CD8-positive, alpha-beta memory T cell (primary cell): ENCODE results near the gene AKAP7. TPM values are rescaled to one million over a fixed set of nuclear protein-coding genes. Genes with fewer than 3 reads are reported as not detected.

Experiments
- CTCF ChIA-PET: fragments of 350-600 bp; sonication (Branson Sonifier 250); formaldehyde crosslinking; loops from one replicate; lab custom pipeline; 2021; ENCODE audit warnings: antibody characterized with exemption; lab: Charles Lee
- POLR2A ChIA-PET: fragments of 350-600 bp; sonication (Branson Sonifier 250); formaldehyde crosslinking; loops from one replicate; lab custom pipeline; 2021; ENCODE audit warnings: antibody characterized with exemption; lab: Charles Lee
- DNase-seq, 5 donors: peaks; one replicate each; pipeline versions ENCODE4 v3.0.0 to v3.0.0-alpha.2; 2020 to 2022; ENCODE audit warnings: mixed read lengths in 1 of 5
- H3K27ac ChIP-seq: one replicate; pipeline ENCODE4 v1.7.0; 2013; ENCODE audit warnings: low read depth, mild to moderate bottlenecking, low read length, moderate library complexity
- H3K27me3 ChIP-seq: 2 replicates; pipeline ENCODE4 v1.7.0; 2013; ENCODE audit warnings: low read length, mild to moderate bottlenecking; ENCODE audit not compliant: insufficient read depth, poor library complexity, severe bottlenecking
- H3K36me3 ChIP-seq: 2 replicates; pipeline ENCODE4 v1.7.0; 2013; ENCODE audit warnings: mild to moderate bottlenecking, low read length, moderate library complexity; ENCODE audit not compliant: insufficient read depth
- H3K4me1 ChIP-seq: 2 replicates; pipeline ENCODE4 v1.7.0; 2013; ENCODE audit warnings: mild to moderate bottlenecking, low read length, moderate library complexity; ENCODE audit not compliant: insufficient read depth
- H3K4me3 ChIP-seq: 2 replicates; pipeline ENCODE4 v1.7.0; 2013; ENCODE audit warnings: mild to moderate bottlenecking, low read length
- H3K9me3 ChIP-seq: 2 replicates; pipeline ENCODE4 v1.7.0; 2013; ENCODE audit warnings: mild to moderate bottlenecking, low read length
- H3K27ac Mint-ChIP-seq, 8 donors: one replicate each; pipeline ENCODE4 v1.8.0; 2020 to 2021; ENCODE audit warnings: mixed read lengths in 8 of 8, mild to moderate bottlenecking in 6 of 8, inconsistent platforms in 3 of 8, moderate library complexity in 3 of 8
- H3K27me3 Mint-ChIP-seq, 2 donors: one replicate each; pipeline ENCODE4 v1.8.0; 2020 to 2021; ENCODE audit warnings: mixed read lengths in 2 of 2, mild to moderate bottlenecking in 1 of 2, moderate library complexity in 1 of 2
- H3K36me3 Mint-ChIP-seq, 3 donors: one replicate each; pipeline ENCODE4 v1.8.0; 2020 to 2021; ENCODE audit warnings: mixed read lengths in 3 of 3, inconsistent platforms in 1 of 3, mild to moderate bottlenecking in 1 of 3
- H3K4me1 Mint-ChIP-seq, 3 donors: one replicate each; pipeline ENCODE4 v1.8.0; 2020 to 2021; ENCODE audit warnings: mixed read lengths in 3 of 3, inconsistent platforms in 1 of 3, mild to moderate bottlenecking in 1 of 3
- H3K4me3 Mint-ChIP-seq, 7 donors: one replicate each; pipeline ENCODE4 v1.8.0; 2020 to 2021; ENCODE audit warnings: mixed read lengths in 7 of 7, mild to moderate bottlenecking in 6 of 7, moderate library complexity in 4 of 7, inconsistent platforms in 2 of 7
- H3K9me3 Mint-ChIP-seq, 5 donors: one replicate each; pipeline ENCODE4 v1.8.0; 2020 to 2022; ENCODE audit warnings: mixed read lengths in 5 of 5, mild to moderate bottlenecking in 3 of 5, moderate library complexity in 2 of 5, inconsistent platforms in 1 of 5
- polyA plus RNA-seq: library from polyadenylated mRNA; unstranded; fragments of 300-500 nt; fragmentation: Illumina TruSeq; gene quantifications from one replicate; pipeline ENCODE4 v1.2.3, GENCODE V29; 2021
- total RNA-seq, 2 experiments: library from RNA; stranded (reverse); gene quantifications; one replicate each; pipeline ENCODE4 v1.2.3, GENCODE V29; 2021

AKAP7 gene
- total and polyA plus RNA-seq, 3 experiments from 2014 or later, result 4.3 to 17.3 (median 4.8) TPM

DNA sequence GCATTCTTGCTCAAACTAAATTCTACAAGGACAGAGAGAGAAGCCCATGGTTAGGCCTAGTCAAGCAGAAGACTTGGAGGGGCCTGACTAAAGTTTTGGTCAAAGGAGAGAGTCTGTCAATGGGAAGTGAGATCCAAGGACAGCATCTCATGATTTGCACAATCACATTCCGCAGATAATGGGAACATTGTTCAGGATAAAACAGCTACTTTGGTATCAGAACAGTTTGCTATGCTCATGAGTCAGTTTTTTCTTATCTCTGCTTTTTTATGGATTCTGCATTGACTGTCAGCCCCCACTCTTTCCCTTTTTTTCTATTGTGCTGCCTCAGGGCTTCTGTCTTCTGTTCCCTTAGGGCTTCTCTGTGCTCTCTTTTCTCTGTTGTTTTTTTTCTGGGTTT, 28.6 kb downstream of the AKAP7 start:
- Histone ChIP-seq H3K27ac (no peak overlapping the region), H3K9me3 (no peaks in the 10 kb centered on the region), H3K4me1 (no peaks in the 10 kb centered on the region), H3K36me3 (no peaks in the 10 kb centered on the region), H3K27me3 (no peaks in the 10 kb centered on the region), H3K4me3 (no peak overlapping the region)
- POLR2A ChIA-PET, result no interaction called here
- H3K4me3 Mint-ChIP-seq, result no peak overlapping the region
- H3K27ac Mint-ChIP-seq, result no peak overlapping the region
- DNase-seq, result no peak
- no peaks in the 10 kb centered on the region for H3K4me1 Mint-ChIP-seq
- peaks cover 4 to 34% (median 7%) of the 10 kb centered on the region in 3 donors for H3K36me3 Mint-ChIP-seq
- H3K9me3 Mint-ChIP-seq, result no peaks in the 10 kb centered on the region
- no peaks in the 10 kb centered on the region for H3K27me3 Mint-ChIP-seq
- CTCF ChIA-PET, result interaction anchor here (0.9 kb wide), 1 partner anchor 370 kb away, joined by 3 read pairs; no protein-coding TSS in a partner anchor

DNA sequence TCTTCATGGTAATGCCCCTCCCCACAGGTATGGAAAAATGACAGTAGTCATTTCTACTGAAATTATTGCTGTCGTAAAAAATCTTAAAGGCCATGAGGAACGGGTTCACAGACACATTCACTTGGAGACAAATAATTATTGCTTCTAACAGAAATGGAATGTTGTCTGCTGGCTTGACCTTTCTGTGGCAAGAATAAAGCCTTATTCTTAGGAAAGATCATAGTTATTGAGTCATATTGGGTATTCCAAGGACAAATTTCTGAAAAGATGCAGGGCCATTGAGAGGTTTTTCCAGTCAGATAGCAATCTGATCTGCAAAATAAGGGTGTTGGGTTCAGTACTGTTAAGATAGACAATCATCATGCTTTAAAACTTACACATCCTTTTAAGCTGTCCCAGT, 29.2 kb downstream of the AKAP7 start:
- Histone ChIP-seq H3K4me1 (no peaks in the 10 kb centered on the region), H3K27me3 (no peaks in the 10 kb centered on the region), H3K9me3 (no peaks in the 10 kb centered on the region), H3K27ac (no peak overlapping the region), H3K4me3 (no peak overlapping the region), H3K36me3 (no peaks in the 10 kb centered on the region)
- DNase-seq, result no peak
- H3K27me3 Mint-ChIP-seq, result no peaks in the 10 kb centered on the region
- no peak overlapping the region for H3K27ac Mint-ChIP-seq
- no peaks in the 10 kb centered on the region for H3K9me3 Mint-ChIP-seq
- no peak overlapping the region for H3K4me3 Mint-ChIP-seq
- no peaks in the 10 kb centered on the region for H3K4me1 Mint-ChIP-seq
- ChIA-PET CTCF (no interaction called here), POLR2A (no interaction called here)
- H3K36me3 Mint-ChIP-seq, result peaks cover 6 to 40% (median 7%) of the 10 kb centered on the region in 3 donors

- Mint-ChIP-seq H3K4me3 (no peak overlapping the region), H3K4me1 (no peaks in the 10 kb centered on the region), H3K27me3 (peaks cover 0 to 1% of the 10 kb centered on the region in 2 donors), H3K9me3 (no peaks in the 10 kb centered on the region), H3K27ac (no peak overlapping the region), H3K36me3 (peaks cover 4 to 42% (median 6%) of the 10 kb centered on the region in 3 donors)
- Histone ChIP-seq H3K36me3 (no peaks in the 10 kb centered on the region), H3K4me1 (no peaks in the 10 kb centered on the region), H3K9me3 (no peaks in the 10 kb centered on the region), H3K27ac (no peak overlapping the region), H3K4me3 (no peak overlapping the region), H3K27me3 (no peaks in the 10 kb centered on the region)
- no peak for DNase-seq
- CTCF ChIA-PET, result interaction anchor here (0.9 kb wide), 1 partner anchor 283 kb away, joined by 3 read pairs; no protein-coding TSS in a partner anchor
- POLR2A ChIA-PET, result no interaction called here
Measured at GRCh38 chr6:131167773-131168172, 32.5 kb downstream of the AKAP7 start.

DNA sequence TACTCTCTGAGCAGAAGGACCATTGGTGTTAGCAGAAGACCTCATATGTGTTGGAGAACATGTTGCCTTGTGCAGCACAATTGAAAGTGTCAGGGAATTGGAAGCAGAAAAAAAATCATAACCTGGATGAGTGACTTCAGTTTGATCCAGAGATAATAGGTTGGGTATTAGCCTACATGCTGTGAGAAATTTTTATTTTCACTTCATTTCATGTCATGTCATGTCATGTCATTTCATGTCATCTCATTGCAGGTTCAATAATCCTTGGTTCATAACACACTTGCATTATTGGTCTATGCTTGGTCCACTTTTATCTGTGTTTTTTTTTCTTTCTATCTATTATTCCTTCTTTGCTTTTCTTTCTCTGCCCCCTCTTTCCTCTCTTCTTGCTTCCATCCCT, 34.3 kb downstream of the AKAP7 start:
- no peaks in the 10 kb centered on the region for H3K4me1 Mint-ChIP-seq
- no peak overlapping the region for H3K4me3 Mint-ChIP-seq
- H3K27me3 ChIP-seq, result no peaks in the 10 kb centered on the region
- peaks cover 0 to 1% of the 10 kb centered on the region in 2 donors for H3K27me3 Mint-ChIP-seq
- CTCF ChIA-PET, result no interaction called here
- no peak for DNase-seq
- POLR2A ChIA-PET, result no interaction called here
- H3K36me3 Mint-ChIP-seq, result peaks cover 4 to 34% (median 6%) of the 10 kb centered on the region in 3 donors
- H3K27ac Mint-ChIP-seq, result no peak overlapping the region
- H3K4me1 ChIP-seq, result no peaks in the 10 kb centered on the region
- H3K9me3 Mint-ChIP-seq, result no peaks in the 10 kb centered on the region
- H3K4me3 ChIP-seq, result no peak overlapping the region
- no peaks in the 10 kb centered on the region for H3K36me3 ChIP-seq
- no peak overlapping the region for H3K27ac ChIP-seq
- no peaks in the 10 kb centered on the region for H3K9me3 ChIP-seq

GRCh38 chr6:131172222-131172621, 37.0 kb downstream of the AKAP7 start:
- Histone ChIP-seq H3K27ac (no peak overlapping the region), H3K4me1 (no peaks in the 10 kb centered on the region), H3K36me3 (no peaks in the 10 kb centered on the region), H3K9me3 (no peaks in the 10 kb centered on the region), H3K27me3 (no peaks in the 10 kb centered on the region), H3K4me3 (no peak overlapping the region)
- H3K4me3 Mint-ChIP-seq, result no peak overlapping the region
- no peaks in the 10 kb centered on the region for H3K4me1 Mint-ChIP-seq
- POLR2A ChIA-PET, result no interaction called here
- H3K9me3 Mint-ChIP-seq, result no peaks in the 10 kb centered on the region
- CTCF ChIA-PET, result interaction anchor here (1.0 kb wide), 1 partner anchor 10 kb away, joined by 3 read pairs; no protein-coding TSS in a partner anchor
- H3K36me3 Mint-ChIP-seq, result peaks cover 0 to 25% (median 1%) of the 10 kb centered on the region in 3 donors
- H3K27ac Mint-ChIP-seq, result no peak overlapping the region
- DNase-seq, result no peak
- H3K27me3 Mint-ChIP-seq, result peaks cover 0 to 1% of the 10 kb centered on the region in 2 donors

DNA sequence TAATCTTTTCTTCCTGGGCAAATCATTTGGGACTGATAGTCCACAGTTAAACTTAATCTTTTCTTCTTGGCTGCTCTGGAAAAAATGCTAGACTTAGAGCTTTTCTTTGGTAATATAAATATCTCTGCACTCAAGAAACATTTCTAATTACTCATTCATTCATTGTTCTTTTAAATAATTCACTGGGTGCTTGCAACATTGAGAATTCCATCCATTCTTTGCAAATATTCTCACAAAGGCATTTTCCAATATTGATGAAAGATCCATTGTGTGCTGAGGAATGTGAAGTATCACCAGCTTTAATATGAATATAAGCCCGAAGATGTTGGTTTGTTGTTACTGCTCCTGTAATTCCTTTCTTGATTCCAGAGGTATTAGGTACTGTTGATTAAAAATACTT, 38.4 kb downstream of the AKAP7 start:
- Histone ChIP-seq H3K36me3 (no peaks in the 10 kb centered on the region), H3K27me3 (no peaks in the 10 kb centered on the region), H3K4me3 (no peak overlapping the region), H3K9me3 (no peaks in the 10 kb centered on the region), H3K27ac (no peak overlapping the region), H3K4me1 (no peaks in the 10 kb centered on the region)
- DNase-seq, result no peak
- Mint-ChIP-seq H3K9me3 (no peaks in the 10 kb centered on the region), H3K27me3 (peaks cover 0 to 1% of the 10 kb centered on the region in 2 donors), H3K36me3 (peaks cover 0 to 32% (median 2%) of the 10 kb centered on the region in 3 donors), H3K4me1 (no peaks in the 10 kb centered on the region), H3K4me3 (no peak overlapping the region), H3K27ac (no peak overlapping the region)
- ChIA-PET POLR2A (no interaction called here), CTCF (interaction anchor here (1.4 kb wide), 1 partner anchor 9 kb away, joined by 12 read pairs; no protein-coding TSS in a partner anchor)

DNA sequence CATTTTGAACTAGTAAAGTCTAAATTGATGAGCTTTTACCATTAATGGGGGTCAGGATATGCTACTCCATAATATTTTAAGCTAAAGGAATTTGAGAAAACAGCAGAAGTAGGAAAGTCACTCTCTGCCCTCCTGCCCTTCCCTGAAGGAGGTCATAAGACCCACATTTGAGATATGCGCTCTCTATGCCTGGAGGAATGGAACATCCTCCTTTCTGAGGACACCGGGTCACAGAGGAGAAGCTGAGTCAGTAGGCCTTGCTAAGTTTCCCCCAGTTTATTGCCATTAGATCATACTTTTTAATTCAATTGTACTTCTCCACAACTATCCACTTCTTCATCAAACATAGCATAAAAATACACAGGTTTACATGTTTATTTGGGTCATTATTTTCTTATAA, 40.3 kb downstream of the AKAP7 start:
- ChIA-PET CTCF (interaction anchor here (1.0 to 1.1 kb wide), 2 partner anchors 10 to 358 kb away, joined by 3 to 4 read pairs; no protein-coding TSS in a partner anchor), POLR2A (no interaction called here)
- Mint-ChIP-seq H3K9me3 (no peaks in the 10 kb centered on the region), H3K27ac (no peak overlapping the region), H3K4me1 (no peaks in the 10 kb centered on the region), H3K36me3 (peaks cover 3 to 20% (median 4%) of the 10 kb centered on the region in 3 donors), H3K4me3 (no peak overlapping the region), H3K27me3 (peaks cover 0 to 1% of the 10 kb centered on the region in 2 donors)
- H3K36me3 ChIP-seq, result no peaks in the 10 kb centered on the region
- no peaks in the 10 kb centered on the region for H3K4me1 ChIP-seq
- H3K27me3 ChIP-seq, result no peaks in the 10 kb centered on the region
- no peak overlapping the region for H3K27ac ChIP-seq
- no peak for DNase-seq
- no peak overlapping the region for H3K4me3 ChIP-seq
- H3K9me3 ChIP-seq, result no peaks in the 10 kb centered on the region

DNA sequence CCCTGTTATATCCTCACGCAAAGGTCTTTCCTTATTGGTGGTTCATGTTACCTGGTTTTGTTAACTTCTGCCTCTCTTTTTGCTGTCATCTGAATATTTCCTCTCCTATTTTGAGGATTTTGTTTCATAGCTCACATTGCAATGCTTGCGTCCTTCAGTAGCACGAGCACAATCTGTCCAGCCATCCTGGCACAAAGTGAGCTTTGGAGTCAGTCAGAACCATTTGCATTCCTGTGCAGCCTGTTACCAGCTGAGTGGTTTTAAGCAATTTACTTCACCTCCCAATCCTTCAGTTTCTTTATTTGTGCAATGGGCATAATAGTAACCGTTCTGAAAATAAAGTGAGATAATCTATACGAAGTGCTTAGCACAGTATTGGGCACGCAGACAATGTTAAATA, 42.7 kb downstream of the AKAP7 start:
- Mint-ChIP-seq H3K36me3 (peaks cover 4 to 17% (median 5%) of the 10 kb centered on the region in 3 donors), H3K9me3 (no peaks in the 10 kb centered on the region), H3K27me3 (no peaks in the 10 kb centered on the region), H3K27ac (no peak overlapping the region), H3K4me3 (no peak overlapping the region), H3K4me1 (peaks cover 2 to 3% (median 3%) of the 10 kb centered on the region in 3 donors)
- no peak overlapping the region for H3K4me3 ChIP-seq
- DNase-seq, result no peak
- H3K9me3 ChIP-seq, result no peaks in the 10 kb centered on the region
- no peak overlapping the region for H3K27ac ChIP-seq
- POLR2A ChIA-PET, result no interaction called here
- no peaks in the 10 kb centered on the region for H3K27me3 ChIP-seq
- no peaks in the 10 kb centered on the region for H3K36me3 ChIP-seq
- peaks cover under 1% of the 10 kb centered on the region for H3K4me1 ChIP-seq
- CTCF ChIA-PET, result interaction anchor here (0.9 to 7.0 kb wide), 3 partner anchors 293 to 450 kb away, joined by 3 to 88 read pairs (median 3); partner anchors contain the start of gene MED23
